GM10847 (cell line): ENCODE measurements around the gene FBXO44.

Experiments used
- POLR2A ChIP-seq: IDR thresholded peaks from 2 replicates; pipeline ENCODE4 v1.6.1; 2011; ENCODE audit not compliant: insufficient read length; ENCODE audit errors: extremely low read depth

FBXO44 gene

GRCh38 chr1:11691302-11691914 lies 36.7 kb downstream of the FBXO44 start, which contains the start of gene DRAXIN:
DRAXIN (plus strand) TSS chr1:11691710; CDS start chr1:11706259, 14,549 bp downstream.
- no peak for TF ChIP-seq POLR2A

GRCh38 chr1:11691928-11692711 lies 37.4 kb downstream of the FBXO44 start:
- no peak for TF ChIP-seq POLR2A

GRCh38 chr1:11693024-11693590 lies 38.4 kb downstream of the FBXO44 start:
- TF ChIP-seq POLR2A, result no peak

- no peak for TF ChIP-seq POLR2A
Observed at GRCh38 chr1:11693917-11694316, 39.2 kb downstream of the FBXO44 start.

- TF ChIP-seq POLR2A, result no peak
Observed at GRCh38 chr1:11695861-11696260, 41.2 kb downstream of the FBXO44 start.

GRCh38 chr1:11697188-11697892 lies 42.7 kb downstream of the FBXO44 start:
- TF ChIP-seq POLR2A, result no peak

- TF ChIP-seq POLR2A, result no peak
Observed at GRCh38 chr1:11697893-11698210, 43.2 kb downstream of the FBXO44 start.

- no peak for TF ChIP-seq POLR2A
Observed at GRCh38 chr1:11700601-11701467, 46.2 kb downstream of the FBXO44 start.

GRCh38 chr1:11701551-11701961 lies 46.9 kb downstream of the FBXO44 start:
- TF ChIP-seq POLR2A, result no peak

GRCh38 chr1:11701981-11702803 lies 47.5 kb downstream of the FBXO44 start:
- TF ChIP-seq POLR2A, result no peak

GRCh38 chr1:11703357-11704193 lies 48.9 kb downstream of the FBXO44 start:
- no peak for TF ChIP-seq POLR2A

GRCh38 chr1:11704194-11704529 lies 49.5 kb downstream of the FBXO44 start:
- no peak for TF ChIP-seq POLR2A
